Activated naive CD4-positive, alpha-beta T cell treated with anti-CD3 and anti-CD28 coated beads, Interleukin-2, amount 50 U/mL, for 16 hours (primary cell): Measurements from ENCODE around the gene LHPP.
"Not testable (repeated sequence)": the region's sequence is repeated elsewhere in the genome, so short reads cannot be mapped to it uniquely, and the experiment has no call there.

Source experiments
- DNase-seq: peaks from one replicate; pipeline ENCODE4 v3.0.0-alpha.2; 2020

LHPP gene, protein sequence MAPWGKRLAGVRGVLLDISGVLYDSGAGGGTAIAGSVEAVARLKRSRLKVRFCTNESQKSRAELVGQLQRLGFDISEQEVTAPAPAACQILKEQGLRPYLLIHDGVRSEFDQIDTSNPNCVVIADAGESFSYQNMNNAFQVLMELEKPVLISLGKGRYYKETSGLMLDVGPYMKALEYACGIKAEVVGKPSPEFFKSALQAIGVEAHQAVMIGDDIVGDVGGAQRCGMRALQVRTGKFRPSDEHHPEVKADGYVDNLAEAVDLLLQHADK

DNA sequence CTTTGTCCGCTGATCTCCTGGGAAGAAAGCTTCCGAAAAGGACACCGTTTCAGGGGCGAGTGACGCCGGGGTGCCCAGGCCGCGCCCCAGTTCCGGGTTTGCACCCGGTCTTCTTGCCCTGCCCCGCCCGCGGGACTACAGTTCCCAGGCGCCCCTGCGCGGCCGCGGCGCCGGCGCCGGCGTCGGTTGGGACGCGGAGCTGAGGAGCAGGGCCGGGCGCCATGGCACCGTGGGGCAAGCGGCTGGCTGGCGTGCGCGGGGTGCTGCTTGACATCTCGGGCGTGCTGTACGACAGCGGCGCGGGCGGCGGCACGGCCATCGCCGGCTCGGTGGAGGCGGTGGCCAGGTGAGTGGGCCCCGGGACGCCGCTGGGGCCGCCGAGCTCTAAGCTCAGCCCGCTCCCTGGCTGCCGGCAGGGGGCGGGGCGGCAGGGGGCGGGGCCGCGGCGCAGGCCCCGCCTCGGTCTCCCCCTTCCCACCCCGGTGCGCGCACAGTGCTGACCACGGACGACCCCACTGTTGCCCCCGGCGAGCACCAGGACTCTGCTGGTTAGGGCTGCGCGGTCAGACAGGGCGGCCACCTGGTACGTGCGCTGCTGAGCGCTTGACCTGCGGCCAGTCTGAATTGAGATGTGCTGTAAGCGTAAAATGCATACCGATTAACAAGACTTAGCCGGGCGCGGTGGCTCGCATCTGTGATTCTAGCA, at the start of gene LHPP:
TSS of gene LHPP (plus strand) at position 182 of the 706 bp plus-strand sequence. CDS start at position 222, 40 bp downstream.
- peak; percentile 90 for DNase-seq

DNA sequence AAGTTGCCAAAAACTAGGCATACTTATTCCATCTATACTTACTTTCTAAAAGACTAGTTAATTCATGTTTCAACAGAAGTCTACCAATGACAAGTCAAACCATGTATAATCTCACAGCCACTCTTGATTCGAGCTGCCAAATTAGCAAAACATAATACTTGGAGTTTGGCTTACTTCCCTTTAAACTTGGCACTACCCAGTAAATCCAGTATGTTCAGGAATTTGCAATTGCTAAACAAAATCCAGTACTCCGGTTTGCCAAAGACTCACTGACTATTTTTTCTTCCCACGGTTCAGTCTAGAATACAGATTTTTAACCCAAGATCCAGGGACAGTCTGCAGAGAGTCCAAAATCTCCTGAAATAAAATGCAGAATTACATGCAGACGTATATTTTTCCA, 47.5 kb upstream of the LHPP start:
- no peak for DNase-seq

DNA sequence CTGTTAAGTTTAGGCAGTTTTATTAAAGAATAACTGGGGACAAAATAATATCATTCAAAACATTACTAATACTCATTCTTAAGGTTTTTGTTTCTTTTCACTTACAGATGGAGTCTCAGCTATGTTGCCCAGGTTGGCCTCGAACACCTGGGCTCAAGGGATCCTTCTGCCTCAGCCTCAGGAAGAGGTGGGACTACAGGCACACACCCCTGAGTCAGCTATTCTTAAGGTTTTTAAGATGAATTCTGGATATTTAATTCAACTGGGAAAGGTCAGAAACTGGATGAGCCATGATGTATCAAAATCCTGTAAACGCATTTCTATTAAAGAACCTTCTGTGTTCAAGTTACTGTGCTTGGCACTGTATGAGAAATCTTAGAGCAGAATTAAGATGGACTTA, 46.4 kb upstream of the LHPP start:
- no peak for DNase-seq

DNA sequence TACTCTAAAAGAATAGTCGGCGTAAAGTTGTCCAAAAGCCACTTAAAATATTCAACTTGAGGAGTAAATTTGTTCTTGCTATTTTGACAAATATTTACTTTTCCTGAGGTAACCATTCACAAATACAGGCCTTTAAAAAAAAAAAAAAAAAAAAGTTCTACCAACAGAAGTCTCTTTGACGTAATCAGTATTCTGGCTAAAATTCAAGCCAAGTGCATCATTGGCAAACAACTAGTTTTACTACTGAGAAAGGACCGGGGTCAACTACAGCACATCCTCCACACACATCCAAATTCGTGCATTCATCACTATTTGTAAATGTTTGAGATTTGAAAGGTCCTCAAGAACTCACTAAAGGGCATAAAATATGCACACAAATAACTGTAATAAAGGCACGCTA, 44.9 kb upstream of the LHPP start:
- no peak for DNase-seq

DNA sequence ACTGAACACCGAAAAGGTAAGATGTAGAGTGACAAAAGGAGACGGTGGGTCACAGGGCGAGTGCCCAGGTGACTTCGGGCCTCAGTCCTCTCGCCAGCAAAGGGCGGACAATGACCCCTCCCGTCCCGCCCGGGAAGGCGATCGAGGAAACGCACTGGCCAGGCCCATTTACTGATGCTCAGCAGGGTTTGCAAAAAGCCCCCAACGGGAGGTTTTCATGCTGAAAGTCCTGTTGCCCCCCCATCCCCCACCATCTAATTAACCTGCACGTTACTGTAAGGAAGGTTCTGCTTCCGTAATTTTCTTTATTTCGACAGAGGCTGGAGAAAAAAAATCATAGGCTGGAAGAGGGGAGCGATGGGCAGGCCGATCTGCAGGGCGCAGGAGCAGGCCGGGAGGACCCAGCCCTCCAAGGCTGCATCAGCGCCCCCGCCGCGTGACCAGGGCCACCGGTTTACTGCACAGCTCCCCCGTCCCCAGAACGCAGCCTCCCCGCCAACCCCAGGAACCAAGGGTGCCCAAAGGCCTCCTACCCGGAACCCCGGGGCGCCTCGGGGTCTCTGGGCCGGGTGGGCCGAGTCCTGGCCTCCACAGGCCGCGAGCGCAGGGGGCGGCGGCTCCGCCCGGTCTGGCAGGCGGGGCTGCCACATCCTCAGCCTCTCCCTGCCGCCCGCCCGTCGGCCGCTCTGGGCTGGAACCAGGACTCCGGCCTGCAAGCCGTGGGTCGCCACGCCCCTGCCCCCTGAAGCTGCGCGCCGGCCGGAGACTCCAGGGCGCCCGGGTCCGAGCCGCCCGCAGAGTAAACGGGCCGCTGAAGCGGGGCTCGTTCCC, 43.5 kb upstream of the LHPP start:
- peak; percentile 45 for DNase-seq

DNA sequence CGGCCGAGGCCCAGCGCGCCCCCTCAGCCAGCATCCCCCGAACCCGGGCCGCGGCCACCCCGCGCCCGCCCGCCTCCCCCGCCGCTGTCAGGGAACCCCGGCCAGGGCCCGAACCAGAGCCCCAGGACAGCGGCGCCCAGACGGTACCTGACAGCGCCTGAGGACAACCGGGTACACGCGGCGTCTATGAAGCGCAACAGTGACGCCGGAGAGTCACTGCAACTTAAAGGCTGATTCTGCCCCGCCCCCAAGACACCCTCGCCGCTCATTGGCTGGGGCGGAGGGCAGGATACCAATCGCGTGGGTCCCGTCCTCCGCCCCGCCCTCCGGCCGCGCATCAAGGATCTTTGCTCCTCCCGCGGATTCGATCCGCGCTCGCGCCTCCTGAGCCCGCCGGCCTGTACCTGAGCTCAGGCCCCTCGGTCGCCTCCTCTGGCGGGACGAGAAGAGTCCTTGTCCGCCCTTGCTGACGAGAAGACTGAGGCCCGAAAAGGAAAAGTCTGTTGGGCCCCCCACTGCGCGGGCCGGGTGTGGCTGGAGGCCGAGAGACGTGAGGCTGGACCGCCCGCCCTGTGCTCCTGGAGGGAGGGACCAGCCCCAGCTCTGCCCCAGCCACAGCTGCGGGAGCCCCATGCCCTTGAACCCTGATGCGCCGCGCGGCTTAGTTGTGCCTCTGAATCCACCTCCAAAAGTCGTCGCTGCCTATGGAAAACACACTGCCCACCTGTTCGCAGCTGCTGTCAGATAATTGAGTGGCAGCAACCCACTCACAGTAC, 42.7 kb upstream of the LHPP start, which contains the start of gene OAT:
TSS of gene OAT (minus strand) at position 198 of the 776 bp plus-strand sequence. CDS start 6,752 bp downstream, outside the sequence.
- peak; percentile 98 for DNase-seq

DNA sequence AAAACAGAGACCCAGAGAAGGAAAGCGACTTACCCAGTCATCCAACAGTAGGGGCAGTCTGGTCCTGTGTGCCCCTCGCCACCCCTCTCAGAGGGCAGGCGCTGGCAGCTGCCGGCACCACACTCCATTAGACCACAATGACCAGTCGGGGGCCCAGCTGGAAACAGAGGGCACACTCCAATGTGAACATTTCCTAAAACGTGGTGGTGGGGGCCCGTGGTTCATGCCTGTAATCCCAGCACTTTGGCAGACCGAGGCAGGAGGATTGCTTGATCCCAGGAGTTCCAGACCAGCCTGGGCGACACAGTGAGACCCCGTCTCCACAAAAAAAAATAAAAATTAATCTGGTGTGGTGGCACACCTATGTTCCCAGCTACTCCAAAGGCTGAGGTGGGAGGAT, 42.0 kb upstream of the LHPP start:
- DNase-seq, result no peak

DNA sequence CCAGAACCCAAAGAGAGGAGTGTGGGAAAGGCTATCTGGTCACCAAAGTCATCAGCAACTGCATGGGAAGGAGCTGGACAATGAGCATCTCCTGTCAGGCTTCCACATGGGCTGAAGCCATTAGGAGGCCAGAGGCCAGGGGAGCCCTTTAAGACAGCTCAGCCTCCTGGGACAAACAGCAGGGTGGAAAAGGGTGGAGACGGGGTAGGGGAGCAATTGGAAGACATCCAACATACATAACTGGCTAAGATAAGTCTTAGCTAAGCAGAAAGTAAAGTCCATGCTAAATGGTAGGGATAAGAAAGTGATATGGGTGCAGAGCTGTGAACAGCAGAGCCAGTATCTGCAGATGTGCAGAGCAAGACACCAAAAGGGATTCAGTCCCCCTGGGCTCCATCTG, 41.4 kb upstream of the LHPP start:
- no peak for DNase-seq

DNA sequence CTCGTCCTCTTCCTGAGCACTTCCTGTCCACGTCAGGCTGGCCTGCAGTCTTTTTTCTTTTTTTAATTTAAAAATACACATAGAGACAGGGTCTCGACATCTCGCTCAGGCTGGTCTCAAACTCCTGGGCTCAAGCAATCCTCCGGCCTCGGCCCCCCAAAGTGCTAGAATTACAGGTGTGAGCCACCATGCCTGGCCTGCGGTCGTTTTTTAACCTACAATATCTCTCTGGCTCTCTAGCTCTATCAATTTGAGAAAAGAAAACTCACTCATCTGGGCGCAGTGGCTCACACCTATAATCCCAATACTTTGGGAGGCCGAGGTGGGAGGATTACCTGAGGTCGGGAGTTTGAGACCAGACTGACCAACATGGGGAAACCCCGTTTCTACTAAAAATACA, 38.9 kb upstream of the LHPP start:
- DNase-seq, result no peak

DNA sequence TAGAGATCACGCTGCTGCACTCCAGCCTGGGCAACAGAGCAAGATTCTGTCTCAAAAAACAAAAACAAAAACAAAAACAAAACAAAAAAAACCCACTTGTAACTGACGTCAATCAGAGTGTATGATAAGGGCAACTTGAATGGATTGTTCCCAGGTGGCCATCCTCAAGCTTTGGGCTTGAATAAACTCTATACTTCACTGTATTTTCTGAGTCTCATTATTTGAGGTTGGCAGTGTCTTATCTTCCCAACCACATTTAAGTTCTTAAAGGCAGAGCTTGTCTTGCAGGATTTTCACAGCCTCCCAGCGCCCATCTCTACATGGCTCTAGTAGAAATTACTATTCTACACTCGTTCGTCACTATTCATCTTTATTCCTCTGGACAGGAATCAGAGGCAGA, 37.8 kb upstream of the LHPP start:
- no peak for DNase-seq

DNA sequence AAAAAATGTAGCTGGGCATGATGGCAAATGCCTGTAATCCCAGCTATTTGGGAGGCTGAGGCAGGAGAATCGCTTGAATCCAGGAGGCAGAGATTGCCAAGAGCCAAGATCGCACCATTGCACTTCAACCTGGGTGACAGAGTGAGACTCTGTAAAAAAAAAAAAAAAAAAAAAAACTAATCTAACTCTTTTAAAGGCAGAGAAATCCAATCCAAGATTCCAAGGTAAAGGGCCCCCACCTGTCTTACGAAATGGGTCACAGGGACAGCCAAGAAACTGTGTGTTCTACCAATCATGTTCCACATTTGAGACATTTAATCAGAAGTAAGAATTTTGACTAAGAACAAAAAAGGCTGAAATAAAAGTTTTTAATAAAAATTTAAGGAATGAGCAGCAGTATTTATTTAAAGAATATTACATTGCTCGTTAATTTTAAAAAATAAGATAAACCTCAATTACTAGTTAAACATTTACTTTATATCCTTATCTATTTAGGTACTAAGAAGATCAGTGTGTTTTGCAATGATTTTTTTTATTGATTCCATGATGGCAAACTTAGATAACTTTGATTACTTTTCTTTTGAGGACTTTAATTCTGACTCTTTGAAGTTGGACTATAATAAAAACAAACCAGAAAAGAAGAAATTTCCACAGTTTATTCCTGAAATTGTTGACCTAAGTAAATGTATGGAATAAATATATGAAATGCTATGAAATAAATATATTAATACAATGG, 36.2 kb upstream of the LHPP start:
- no peak for DNase-seq

DNA sequence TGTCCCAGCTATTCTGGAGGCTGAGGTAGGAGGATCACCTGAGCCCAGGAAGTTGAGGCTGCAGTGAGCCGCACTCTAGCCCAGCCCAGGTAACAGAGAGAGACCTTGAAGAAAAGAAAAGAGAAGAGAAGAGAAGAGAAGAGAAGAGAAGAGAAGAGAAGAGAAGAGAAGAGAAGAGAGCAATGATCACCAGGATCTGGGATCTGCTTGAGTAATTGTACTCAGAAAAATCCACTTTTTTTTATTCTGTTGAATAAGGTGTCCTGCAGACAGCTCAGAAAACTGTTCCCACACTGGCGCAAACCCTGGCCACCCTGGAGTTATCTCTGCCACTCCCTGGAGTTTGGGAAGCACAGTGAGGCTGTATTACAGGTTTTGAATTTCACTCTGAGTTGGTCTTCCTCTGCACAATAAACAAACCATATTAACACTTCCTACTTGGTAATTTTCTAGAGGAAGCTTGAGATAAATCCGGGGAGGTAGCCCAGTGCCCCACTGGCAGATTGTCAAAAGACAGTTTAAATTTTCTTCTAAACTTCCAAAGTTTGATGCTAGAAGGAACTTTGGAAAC, 33.3 kb upstream of the LHPP start:
- DNase-seq, result no peak

DNA sequence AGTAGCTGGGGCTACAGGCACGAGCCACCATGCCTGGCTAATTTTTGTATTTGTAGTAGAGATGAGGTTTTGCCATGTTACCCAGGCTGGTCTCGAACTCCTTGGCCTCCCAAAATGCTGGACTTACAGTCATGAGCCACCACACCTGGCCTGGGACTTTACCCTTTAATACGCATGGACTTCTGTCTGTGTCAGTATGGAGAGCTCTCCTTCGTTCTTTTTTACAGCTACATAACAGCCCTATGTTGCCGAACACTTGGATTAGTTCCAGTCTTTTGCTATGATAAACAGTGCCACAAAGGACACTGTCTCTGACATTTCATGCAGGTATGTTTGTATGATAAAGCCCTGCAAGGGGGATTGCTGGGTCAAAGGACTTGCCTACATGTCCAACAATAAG, 32.0 kb upstream of the LHPP start:
- DNase-seq, result no peak

DNA sequence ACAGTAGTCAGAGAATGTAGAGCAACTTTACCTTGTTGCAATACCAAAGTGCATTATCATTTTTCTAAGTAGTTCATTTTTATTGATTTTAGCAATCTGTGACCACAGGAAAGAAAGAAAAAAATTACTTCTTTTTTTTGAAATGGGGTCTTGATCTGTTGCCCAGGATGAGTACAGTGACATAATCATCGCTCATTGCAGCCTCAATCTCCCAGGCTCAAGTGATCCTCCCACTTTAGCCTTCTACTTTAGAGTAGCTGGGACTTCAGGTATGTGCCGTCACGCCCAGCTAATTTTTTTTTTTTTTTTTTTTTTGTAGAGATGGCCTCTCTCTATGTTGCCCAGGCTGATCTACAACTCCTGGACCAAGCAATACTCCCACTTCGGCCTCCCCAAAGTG, 31.5 kb upstream of the LHPP start:
- DNase-seq, result no peak

DNA sequence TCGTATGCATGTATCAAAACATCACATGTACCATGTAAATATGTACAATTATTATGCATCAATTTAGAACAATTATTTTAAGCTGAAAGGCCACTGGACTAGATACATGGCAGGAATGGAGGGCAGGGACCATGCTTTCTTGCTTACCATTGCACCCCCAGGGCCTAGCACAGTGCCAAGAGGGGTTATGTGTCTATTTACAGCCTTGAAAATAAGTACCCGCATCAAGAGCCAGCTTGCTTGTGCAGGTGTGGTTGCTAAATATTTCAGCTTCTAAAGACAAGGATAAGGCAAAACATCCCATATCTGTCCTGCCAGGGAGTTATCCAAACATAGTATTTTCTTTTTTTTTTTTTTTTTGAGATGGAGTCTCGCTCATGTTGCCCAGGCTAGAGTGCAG, 28.2 kb upstream of the LHPP start:
- no peak for DNase-seq

DNA sequence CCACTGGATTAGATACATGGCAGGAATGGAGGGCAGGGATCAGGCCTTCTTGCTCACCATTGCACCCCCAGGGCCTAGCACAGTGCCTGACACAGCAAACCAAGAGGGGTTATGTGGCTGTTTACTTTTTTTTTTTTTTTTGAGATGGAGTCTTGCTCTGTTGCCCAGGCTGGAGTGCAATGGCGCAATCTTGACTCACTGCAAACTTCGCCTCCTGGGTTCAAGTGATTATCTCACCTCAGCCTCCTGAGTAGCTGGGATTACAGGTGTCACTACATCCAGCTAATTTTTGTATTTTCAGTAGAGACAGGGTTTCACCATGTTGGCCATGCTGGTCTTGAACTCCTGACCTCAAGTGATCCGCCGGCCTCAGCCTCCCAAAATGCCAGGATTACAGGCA, 25.9 kb upstream of the LHPP start:
- not testable (repeated sequence) for DNase-seq

DNA sequence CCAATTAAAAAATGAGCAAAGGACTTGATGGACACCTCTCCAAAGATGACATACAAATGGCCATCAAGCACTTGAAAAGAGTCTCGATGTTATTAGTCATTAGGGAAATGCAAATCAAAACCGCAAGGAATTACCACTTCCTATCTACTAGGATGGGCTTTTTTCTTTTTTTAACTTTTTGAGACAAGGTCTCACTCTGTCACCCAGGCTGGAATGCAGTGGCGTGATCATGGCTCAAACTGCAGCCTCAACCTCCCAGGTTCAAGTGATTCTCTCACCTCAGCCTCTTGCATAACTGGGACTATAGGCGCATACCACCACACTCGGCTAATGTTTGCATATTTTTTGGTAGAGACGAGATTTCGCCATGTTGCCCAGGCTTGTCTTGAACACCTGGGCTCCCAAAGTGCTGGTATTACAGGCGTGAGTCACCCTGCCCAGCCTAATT, 25.4 kb upstream of the LHPP start:
- no peak for DNase-seq

DNA sequence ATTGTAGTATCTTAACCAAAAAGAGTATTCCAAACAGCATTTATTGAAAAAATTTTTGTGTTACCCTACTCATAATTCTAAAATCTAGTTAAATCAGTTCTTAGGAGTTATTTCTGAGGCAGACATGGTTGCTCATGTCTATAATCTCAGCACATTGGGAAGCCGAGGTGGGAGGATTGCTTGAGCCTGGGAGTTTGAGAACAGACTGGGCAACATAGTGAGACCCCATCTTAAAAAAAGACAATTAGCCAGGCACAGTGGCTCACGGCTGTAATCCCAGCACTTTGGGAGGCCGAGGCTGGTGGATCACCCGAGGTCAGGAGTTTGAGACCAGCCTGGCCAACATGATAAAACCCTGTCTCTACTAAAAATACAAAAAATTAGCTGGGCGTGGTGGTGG, 19.9 kb upstream of the LHPP start:
- DNase-seq, result not testable (repeated sequence)

DNA sequence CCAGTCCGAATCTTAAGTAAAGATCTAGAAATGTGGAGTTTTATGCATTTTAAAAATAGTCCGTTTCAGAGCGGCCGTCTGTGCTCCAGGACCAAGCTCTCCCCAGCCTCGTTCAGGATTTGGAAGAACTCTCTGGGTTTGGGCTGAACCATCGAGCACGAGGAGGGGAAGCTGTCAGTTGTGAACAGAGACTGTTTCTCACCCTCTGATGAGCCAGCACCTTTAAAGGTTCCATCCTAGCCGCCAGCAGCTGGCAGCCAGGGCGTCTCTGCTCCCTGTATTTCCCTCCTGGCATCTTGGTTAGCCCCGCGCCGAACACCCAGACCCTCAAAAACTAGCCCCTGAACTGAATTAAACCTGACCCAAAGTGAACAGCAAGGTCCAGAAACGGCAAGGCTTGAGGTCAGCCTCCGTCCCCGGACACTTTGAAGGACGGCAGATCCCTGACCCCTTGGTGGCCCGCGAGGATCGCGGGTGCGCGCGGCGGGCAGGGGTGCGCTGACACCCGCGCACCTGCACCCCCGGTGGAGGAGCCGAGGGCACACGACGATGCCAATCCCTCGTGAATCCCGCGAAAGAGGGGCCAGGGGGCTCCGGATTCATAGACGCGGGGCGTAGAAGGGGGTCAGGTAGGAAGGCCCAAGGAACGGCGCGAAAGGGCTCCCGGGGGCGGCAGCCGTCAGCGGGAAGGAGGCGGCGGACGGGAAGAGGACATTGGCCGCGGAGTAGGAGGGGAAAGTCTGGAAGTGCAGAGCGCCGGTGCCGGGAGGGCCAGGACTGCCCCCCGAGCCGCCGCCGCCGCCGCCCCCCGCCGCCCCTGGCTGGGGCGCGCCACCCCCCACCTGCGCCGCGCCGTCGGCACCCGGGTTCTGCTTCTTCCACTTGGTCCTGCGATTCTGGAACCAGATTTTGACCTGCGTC, 14.5 kb upstream of the LHPP start:
- no peak for DNase-seq

DNA sequence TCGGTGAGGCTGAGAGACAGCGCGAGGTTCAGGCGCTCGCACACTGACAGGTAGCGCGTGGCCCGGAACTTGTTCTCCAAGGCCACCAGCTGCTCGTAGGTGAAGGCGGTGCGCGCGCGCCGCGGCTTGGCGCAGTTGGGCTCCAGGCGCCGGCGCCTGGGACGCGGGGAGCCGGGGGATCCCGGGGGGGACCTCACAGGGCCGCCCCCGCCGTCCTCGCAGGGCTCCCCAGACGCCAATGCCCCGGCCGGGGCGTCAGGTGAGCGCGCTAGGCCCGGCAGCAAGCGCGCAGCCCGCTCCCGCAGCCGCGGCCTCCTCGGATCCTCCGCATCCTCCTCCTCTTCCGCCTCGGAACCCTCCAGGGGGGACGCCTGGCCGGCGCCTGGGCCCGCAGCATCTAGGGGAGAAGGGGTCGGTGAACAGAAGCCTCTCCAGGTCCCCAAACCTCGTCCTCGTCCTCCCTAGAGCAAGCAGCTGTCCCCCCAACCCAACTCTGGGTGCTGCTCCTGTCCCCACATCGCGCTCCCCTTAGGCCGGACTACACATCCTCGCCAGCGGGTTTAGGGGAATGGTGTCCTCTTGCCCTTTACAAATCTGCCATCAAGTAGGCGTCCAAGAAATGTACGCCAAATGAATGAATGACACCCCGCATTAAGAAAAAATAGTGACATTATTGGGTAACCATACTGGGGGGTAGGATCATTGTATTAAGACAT, 13.7 kb upstream of the LHPP start:
- DNase-seq, result no peak
